Esophagus muscularis mucosa (tissue), 3 donors: Measurements from ENCODE around the gene ABCB10.

Source experiments
- CTCF ChIP-seq, 3 experiments: fragments of 200-600 bp in 2 of 3; fragments of 450-650 bp in 1 of 3; sonication (generic) in 2 of 3; IDR thresholded peaks; one replicate each; pipeline ENCODE4 v1.5.1; 2017 to 2019; ENCODE audit warnings: antibody characterized with exemption in 3 of 3, mild to moderate bottlenecking in 2 of 3, moderate library complexity in 1 of 3
- POLR2AphosphoS5 ChIP-seq, 2 donors: sonication (generic); formaldehyde crosslinking; IDR thresholded peaks; one replicate each; pipeline ENCODE4 v1.6.1; 2017; ENCODE audit warnings: antibody characterized with exemption in 2 of 2

DNA sequence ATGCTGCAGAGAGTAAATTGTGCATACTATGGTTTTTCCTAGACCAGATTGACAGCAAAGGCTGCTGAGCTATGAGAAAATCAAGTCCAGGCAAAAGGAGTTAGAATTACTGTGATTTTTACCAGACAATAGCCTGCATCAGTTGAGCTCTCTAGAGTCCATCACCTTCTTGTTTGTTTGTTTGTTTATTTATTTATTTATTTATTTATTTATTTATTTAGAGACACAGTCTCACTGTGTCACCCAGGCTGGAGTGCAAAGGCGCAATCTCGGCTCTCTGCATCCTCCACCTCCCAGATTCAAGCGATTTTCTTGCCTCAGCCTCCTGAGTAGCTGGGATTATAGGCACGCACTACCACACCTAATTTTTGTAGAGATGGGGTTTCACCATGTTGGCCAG is 24.2 kb upstream of the ABCB10 start:
- TF ChIP-seq CTCF (IDR thresholded peaks at IDR 0.05) (no peak), POLR2AphosphoS5 (IDR thresholded peaks at IDR 0.05) (no peak)
